KMS-11 (cell line): ENCODE data around the gene SLC6A6.

Experiments
- H2AFZ ChIP-seq: fragments of 200-600 bp; sonication (generic); 2 replicates; pipeline ENCODE4 v1.6.1; 2016; ENCODE audit warnings: antibody characterized with exemption, mixed run types, low read depth
- H3K27ac ChIP-seq: fragments of 200-600 bp; sonication (generic); 2 replicates; pipeline ENCODE4 v1.6.1; 2016; ENCODE audit warnings: mild to moderate bottlenecking, mixed run types
- H3K27me3 ChIP-seq: fragments of 200-600 bp; sonication (generic); 2 replicates; pipeline ENCODE4 v1.6.1; 2017; ENCODE audit warnings: mild to moderate bottlenecking, low read depth, mixed run types, moderate library complexity; ENCODE audit not compliant: insufficient read depth
- H3K36me3 ChIP-seq: fragments of 200-600 bp; sonication (generic); 2 replicates; pipeline ENCODE4 v1.6.1; 2017; ENCODE audit warnings: mild to moderate bottlenecking, mixed run types; ENCODE audit not compliant: insufficient read depth
- H3K4me1 ChIP-seq: fragments of 200-600 bp; sonication (generic); 2 replicates; pipeline ENCODE4 v1.6.1; 2016; ENCODE audit warnings: mild to moderate bottlenecking, low read depth, mixed run types; ENCODE audit not compliant: poor library complexity, severe bottlenecking
- H3K4me2 ChIP-seq: fragments of 200-600 bp; sonication (generic); 2 replicates; pipeline ENCODE4 v1.7.0; 2016; ENCODE audit warnings: mild to moderate bottlenecking, mixed run types
- H3K4me3 ChIP-seq: fragments of 200-600 bp; sonication (generic); IDR thresholded peaks from 2 replicates; pipeline ENCODE4 v1.6.1; 2017; ENCODE audit warnings: low read depth, low read length, mixed read lengths; ENCODE audit not compliant: insufficient read depth
- H3K79me2 ChIP-seq: fragments of 200-600 bp; sonication (generic); 2 replicates; pipeline ENCODE4 v1.6.1; 2016; ENCODE audit warnings: low read depth, mixed run types; ENCODE audit not compliant: insufficient read depth
- H3K9ac ChIP-seq: fragments of 200-600 bp; sonication (generic); 2 replicates; pipeline ENCODE4 v1.6.1; 2016; ENCODE audit warnings: mild to moderate bottlenecking, mixed run types
- H4K20me1 ChIP-seq: fragments of 200-600 bp; sonication (generic); 2 replicates; pipeline ENCODE4 v1.6.1; 2016; ENCODE audit warnings: mild to moderate bottlenecking, mixed run types; ENCODE audit not compliant: insufficient read depth
- TF ChIP-seq, protein P1 (sequence below): fragments of 200-600 bp; sonication (generic); conservative IDR thresholded peaks from 2 replicates; pipeline ENCODE4 v1.6.1; 2017; ENCODE audit warnings: low read depth, mild to moderate bottlenecking, antibody characterized with exemption, low read length, moderate library complexity, mixed read lengths

The SLC6A6 gene

GRCh38 chr3:14490831-14491230 is 88.4 kb downstream of the SLC6A6 start:
- H3K27me3 ChIP-seq = no peaks in the 10 kb centered on the region
- H3K79me2 ChIP-seq = no peaks in the 10 kb centered on the region
- H3K4me3 ChIP-seq = no peak overlapping the region
- H4K20me1 ChIP-seq = no peaks in the 10 kb centered on the region
- H3K4me2 ChIP-seq = no peak overlapping the region
- no peaks in the 10 kb centered on the region for H3K36me3 ChIP-seq
- no peak overlapping the region for H3K9ac ChIP-seq
- H3K4me1 ChIP-seq = peaks cover 35% of the 10 kb centered on the region
- H3K27ac ChIP-seq = no peak overlapping the region
- no peak overlapping the region for H2AFZ ChIP-seq
- TF ChIP-seq, protein P1, sequence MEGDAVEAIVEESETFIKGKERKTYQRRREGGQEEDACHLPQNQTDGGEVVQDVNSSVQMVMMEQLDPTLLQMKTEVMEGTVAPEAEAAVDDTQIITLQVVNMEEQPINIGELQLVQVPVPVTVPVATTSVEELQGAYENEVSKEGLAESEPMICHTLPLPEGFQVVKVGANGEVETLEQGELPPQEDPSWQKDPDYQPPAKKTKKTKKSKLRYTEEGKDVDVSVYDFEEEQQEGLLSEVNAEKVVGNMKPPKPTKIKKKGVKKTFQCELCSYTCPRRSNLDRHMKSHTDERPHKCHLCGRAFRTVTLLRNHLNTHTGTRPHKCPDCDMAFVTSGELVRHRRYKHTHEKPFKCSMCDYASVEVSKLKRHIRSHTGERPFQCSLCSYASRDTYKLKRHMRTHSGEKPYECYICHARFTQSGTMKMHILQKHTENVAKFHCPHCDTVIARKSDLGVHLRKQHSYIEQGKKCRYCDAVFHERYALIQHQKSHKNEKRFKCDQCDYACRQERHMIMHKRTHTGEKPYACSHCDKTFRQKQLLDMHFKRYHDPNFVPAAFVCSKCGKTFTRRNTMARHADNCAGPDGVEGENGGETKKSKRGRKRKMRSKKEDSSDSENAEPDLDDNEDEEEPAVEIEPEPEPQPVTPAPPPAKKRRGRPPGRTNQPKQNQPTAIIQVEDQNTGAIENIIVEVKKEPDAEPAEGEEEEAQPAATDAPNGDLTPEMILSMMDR = no peak

DNA sequence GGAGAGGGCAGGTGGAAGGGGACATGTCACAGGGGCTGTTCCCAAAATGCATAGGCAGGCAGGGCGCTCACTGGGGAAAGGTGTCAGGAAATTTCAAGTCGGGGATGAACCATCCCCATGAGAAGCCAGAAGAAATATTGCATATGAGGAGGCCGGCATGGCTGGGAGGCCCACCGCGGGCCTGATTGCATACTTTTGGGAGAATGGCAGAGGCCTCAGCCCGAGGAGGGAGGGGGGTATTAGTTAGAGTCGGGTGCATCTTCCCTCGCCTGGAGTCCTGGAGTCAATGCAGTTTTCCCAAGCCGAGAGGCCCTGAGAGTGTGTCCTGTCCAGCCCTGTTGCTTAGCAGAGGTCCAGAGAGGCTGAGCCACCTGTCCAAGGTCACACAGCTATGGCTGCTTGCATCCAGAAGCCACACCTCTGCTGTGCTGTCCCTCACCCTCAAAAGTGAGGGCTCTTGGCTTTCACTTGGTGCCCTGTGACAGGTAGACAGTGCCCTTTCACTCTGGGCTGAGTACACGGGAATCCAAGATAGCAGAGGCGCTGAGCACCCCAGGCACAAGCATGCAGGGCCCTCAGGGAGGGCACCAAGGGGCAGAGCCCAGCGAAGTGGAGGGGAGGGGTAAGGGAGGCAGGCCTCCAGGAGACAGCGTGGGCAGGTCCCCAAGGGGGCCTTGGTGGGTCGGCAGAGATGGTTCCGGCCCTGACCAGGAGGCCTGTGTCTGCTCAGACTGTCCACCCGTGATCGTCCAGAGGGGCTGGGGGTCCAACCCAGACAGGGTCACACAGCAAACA is 89.2 kb downstream of the SLC6A6 start:
- Histone ChIP-seq H3K4me3 (no peak overlapping the region), H2AFZ (no peak overlapping the region), H4K20me1 (no peaks in the 10 kb centered on the region), H3K9ac (no peak overlapping the region), H3K36me3 (no peaks in the 10 kb centered on the region), H3K27me3 (no peaks in the 10 kb centered on the region), H3K4me2 (no peak overlapping the region), H3K79me2 (no peaks in the 10 kb centered on the region), H3K27ac (no peak overlapping the region), H3K4me1 (peaks cover 29% of the 10 kb centered on the region)
- TF ChIP-seq, protein P1 = no peak

DNA sequence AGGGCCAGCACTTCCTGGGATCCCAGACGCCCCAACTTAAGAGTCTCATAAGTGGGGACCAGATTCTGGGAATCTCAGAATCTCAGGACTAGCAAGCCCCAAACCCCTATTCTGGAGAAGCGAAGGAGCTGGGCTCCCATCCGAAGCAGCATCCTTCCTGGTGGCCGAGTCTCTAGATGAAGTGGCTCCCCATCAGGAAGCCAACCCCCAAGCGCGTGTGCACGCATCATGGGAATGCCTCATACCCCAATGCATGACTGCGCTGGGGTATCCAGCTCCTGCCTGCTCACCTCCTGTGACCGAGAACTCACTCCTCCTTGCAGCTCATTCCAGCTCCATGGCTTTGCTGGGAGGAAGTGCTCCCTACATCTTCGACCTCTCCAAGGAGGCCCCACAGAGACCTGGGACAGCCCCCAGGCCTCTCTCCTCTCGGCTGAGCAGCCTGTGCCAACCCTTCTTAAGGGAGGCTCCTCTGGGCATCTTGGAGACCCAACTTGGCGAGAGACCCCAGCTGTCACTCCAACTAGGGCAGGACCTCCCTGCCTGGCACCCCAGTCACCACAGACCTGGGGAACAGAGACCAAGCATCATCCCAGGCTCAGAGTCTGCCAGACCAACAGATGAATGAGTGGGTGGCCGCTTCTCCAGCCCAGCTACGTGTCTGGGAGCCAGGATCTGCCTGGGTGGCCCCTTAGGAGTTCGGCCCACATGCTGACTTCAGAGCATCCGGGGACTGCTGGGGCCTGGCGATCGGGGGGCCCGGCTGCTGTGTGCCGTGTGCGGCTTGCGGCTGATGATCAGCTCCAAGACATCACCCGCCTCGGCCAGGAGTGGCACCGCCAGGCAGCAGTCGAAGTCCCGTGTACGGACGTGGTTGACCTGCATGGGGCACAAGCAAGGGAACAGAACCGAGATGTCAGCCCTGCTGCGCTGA is 90.8 kb downstream of the SLC6A6 start:
- H2AFZ ChIP-seq = no peak overlapping the region
- H3K4me2 ChIP-seq = no peak overlapping the region
- no peak overlapping the region for H3K9ac ChIP-seq
- H3K27me3 ChIP-seq = no peaks in the 10 kb centered on the region
- H3K36me3 ChIP-seq = no peaks in the 10 kb centered on the region
- TF ChIP-seq, protein P1 = no peak
- no peak overlapping the region for H3K4me3 ChIP-seq
- peaks cover 13% of the 10 kb centered on the region for H3K4me1 ChIP-seq
- H3K27ac ChIP-seq = no peak overlapping the region
- no peaks in the 10 kb centered on the region for H3K79me2 ChIP-seq
- no peaks in the 10 kb centered on the region for H4K20me1 ChIP-seq

GRCh38 chr3:14494279-14494972 is 92.0 kb downstream of the SLC6A6 start:
- TF ChIP-seq, protein P1 = no peak
- Histone ChIP-seq H3K36me3 (no peaks in the 10 kb centered on the region), H3K9ac (no peak overlapping the region), H4K20me1 (no peaks in the 10 kb centered on the region), H3K27ac (no peak overlapping the region), H2AFZ (no peak overlapping the region), H3K4me2 (no peak overlapping the region), H3K4me3 (no peak overlapping the region), H3K4me1 (peaks cover 1% of the 10 kb centered on the region), H3K79me2 (no peaks in the 10 kb centered on the region), H3K27me3 (no peaks in the 10 kb centered on the region)
